Hypothalamus (tissue), 51 donors: Measurements from ENCODE around the gene FIS1.

ENCODE experiments used
- DNase-seq, 51 donors: peaks; one replicate each; lab custom pipeline; 2025; lab: John Stamatoyannopoulos, UW

Gene FIS1

DNA sequence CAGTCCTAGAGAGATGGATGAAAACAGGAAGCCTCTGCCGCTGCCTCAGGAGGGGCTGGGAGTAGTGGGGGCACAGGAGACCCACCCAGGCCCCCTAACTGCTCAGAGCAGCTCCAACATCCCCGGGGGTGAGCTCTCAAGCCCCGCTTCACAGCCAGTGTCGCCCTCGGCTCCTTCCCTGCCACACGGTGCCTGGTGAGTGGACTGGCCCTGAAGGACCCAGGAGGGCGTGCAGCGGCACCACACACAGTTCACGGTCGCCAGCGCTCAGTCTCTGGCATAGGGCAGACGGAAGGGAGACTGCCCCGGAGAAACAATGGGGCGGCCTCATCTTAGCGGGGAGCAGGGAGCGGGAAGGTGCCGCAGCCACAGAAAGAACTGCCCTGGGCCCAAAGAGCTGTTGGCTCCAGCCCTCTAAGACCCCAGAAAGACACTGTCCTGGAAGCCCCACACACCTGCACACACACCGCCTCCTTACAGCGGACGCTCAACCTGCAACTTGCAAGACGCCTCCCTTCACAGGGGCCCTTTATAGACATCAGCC lies 8.5 kb downstream of the FIS1 start:
- no peak for DNase-seq

DNA sequence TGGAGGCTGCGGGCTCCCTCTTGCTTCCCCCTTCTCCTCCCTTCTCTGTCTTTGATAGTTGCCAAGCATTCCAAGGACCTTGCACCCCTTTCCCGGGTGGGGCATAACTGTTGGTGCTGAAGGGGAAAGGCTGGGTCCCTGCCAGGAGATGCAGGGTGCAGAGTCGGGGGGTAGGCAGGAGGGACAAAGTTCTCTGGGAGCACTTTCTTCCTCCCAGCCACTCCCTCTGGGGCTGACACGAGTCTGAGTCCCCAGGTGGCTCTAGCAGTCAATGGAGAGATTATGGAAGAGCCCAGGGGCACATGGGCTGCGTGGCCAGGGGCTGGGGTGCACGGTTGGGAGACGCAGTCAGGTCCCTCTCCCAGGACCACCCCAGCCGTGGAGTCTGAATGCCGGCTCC lies 9.4 kb downstream of the FIS1 start:
- no peak for DNase-seq

DNA sequence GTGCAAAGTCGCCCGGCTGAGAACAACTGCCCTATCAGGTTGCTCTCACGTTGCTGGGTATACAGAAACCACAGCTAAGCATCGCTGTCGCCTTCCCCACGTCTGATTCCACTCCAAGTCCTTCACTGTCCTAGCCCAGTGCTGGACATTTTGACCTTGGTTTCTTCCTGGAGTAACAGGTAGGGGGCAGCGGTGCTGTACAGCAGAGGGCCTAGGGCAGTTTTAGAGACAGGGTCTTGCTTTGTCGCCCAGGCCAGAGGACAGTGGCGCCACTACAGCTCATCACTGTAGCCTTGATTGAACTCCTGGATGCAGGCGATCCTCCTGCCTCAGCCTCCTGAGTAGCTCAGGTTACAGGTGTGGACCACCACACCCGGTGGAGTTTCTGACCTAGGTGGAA lies 9.8 kb downstream of the FIS1 start:
- peak in 3 of 51 donors; percentile 6 to 13 (median 9) for DNase-seq

DNA sequence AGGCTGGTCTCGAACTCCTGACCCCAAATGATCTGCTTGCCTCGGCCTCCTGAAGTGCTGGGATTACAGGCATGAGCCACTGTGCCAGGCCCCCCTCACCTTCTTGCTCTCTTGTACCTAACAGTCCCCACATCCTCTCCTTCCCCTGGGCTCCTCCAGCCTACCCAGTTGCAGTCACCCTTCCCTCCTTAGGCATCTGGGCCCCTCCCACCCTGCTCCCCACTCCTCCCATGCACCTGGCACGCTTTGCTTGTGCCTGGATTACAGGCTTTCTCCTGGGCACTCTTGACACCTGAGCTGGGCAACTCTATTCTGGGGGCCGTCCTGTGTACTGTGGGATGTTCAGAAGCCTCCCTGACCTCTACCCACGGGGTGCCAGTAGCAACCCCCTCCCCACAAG lies 10.2 kb downstream of the FIS1 start:
- no peak for DNase-seq

DNA sequence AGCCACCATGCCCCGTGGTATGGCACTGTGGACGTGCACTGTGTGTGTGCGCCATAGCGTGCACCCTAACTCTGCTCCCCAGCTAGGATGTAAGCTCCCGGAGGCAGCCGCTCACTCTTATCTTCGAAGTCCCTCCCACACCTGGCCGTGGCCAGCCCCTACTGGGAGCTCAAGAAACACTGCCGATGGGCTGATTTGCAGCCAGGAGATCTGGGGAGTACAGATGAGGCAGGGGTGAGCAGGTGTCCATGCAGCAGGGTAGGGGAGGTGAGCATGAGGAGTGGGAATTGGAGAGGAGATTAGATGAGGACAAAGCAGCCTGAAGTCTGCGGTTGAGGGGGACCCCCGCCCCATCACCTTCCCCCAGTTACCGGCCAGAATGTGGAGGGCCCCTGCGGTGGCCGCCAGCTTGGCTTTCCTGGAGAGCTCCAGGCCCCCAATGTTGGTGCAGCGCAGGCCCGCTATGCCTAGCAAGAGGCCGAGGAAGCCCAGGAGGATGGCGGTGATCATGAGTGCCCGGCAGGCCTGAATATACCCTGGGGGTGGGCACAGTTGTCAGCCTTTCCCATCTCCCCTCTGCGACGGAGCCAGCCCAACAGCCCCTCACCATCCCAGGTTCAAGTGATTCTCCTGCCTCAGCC lies 10.9 kb downstream of the FIS1 start:
- DNase-seq, result no peak

DNA sequence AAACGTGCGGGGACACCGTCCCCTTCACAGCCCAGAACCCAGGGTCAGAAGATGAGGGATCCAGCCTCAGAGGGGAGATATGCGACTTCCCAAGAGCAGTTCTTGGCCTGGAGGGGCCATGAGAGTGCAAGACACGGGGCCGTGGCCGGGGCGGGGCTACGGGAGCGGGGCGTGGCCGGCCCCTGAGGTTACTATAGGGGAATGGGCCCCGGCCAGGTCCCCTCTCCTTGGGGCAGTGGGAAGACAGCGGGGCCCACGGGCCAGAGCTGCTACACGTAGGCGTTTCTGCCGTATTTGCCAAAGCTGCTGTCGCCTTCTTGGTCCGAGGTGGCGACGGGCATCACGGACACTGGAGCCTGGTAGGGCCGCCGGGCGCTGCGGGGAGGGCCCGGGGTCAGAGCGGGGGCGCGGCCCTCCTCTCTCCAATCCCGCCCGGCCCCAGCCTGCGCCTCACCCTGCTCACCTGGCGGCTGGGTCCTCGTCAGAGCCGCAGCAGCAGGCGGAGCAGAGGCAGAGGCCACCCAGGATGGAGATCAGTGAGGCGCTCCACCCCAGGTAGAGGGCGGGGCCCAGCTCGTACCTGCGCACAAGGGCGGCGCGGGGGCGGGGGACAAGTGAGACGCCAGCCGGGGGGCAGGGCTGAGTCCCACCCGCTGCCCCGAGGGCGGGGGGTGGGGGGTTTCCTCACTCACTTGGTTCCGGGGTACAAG lies 12.6 kb downstream of the FIS1 start:
- DNase-seq, result peak in 8 of 51 donors; percentile 6 to 54 (median 19)

DNA sequence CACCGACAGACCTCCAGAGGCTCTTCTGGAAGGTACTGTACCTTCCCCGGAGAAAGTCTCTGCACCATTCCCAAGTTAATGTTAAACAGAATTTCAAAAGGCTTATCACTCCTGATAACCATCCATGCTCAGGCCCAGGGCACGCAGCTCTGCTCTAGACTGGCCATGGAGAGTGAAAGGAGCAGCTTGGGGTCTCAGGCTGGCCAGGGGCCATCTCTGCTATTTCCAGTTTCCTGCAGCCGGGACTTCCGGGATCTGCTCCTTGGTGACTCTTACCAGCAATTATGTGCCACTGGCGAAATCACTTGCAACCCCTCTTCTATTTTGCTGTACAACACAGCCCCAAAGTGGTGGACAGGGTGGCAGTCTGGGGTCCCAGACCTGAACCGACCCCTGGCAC lies 13.2 kb downstream of the FIS1 start:
- DNase-seq, result no peak

DNA sequence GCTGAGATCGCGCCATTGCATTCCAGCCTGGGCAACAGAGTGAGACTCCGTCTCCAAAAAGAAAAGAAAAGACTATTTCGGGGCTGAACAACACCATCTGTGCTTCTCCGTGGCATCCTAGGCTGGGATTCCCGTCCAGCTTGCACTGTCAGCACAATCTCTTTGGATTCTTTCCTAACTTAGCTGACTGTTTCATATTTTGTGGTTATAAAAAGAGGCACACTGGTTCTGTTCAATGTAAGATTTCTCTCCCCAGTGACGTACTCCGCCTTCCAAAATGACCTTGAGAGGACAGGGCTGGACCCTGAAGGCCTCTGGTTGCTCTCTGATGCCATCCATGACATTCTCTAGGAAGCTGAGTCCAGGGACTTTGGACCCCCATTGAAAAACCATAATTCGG lies 18.2 kb downstream of the FIS1 start:
- DNase-seq, result no peak

DNA sequence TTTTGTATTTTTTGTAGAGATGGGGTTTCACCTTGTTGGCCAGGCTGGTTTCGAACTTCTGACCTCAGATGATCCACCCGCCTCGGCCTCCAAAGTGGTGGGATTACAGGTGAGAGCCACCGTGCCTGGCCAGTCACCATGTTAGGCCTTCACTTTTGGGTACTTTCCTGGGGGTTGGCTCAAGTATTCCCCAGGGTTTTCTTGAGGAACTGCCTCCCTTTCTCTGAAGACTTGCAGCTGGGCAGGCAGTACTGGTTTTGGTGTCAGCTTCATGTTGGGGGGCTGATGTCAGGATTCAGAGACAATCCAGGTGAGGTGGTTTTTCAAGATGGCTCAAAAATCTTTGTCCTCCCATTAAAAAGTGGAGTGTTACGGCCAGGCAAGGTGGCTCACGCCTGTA lies 19.2 kb downstream of the FIS1 start:
- DNase-seq, result no peak

DNA sequence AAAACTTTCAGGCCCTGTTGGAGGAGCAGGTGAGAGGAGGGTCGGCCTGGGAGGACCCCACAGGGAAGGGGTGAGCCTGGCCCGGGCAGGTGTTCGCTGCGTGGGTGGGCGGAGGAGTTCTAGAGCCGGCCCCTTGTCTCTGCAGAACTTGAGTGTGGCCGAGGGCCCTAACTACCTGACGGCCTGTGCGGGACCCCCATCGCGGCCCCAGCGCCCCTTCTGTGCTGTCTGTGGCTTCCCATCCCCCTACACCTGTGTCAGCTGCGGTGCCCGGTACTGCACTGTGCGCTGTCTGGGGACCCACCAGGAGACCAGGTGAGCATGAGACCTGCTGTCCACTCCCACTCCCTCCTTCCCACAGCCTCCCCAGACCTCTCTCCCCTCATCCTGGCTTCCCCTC lies 21.4 kb downstream of the FIS1 start:
- DNase-seq, result no peak

DNA sequence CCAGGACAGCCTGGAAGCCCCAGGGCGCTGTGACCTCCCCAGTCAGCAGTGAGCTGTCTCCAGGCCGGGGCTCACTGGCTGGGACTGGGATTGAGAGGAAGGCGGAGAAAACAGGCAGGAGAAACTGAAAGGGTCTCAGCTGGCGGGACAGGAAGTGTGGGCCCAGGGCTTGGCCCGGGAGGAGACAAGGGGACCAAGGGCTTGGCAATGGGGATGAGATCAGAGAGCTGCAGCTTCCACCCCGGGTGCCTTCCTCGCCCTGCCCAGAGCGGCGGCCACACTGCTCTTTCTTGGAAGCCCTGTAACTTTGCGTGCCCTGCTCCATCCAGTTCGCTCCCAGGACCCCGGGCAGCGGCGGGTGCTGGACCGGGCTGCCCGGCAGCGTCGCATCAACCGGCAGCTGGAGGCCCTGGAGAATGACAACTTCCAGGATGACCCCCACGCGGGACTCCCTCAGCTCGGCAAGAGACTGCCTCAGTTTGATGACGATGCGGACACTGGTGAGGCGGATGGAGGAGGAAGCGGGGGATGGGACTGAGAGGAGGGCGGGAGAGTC lies 22.5 kb downstream of the FIS1 start:
- DNase-seq, result no peak

DNA sequence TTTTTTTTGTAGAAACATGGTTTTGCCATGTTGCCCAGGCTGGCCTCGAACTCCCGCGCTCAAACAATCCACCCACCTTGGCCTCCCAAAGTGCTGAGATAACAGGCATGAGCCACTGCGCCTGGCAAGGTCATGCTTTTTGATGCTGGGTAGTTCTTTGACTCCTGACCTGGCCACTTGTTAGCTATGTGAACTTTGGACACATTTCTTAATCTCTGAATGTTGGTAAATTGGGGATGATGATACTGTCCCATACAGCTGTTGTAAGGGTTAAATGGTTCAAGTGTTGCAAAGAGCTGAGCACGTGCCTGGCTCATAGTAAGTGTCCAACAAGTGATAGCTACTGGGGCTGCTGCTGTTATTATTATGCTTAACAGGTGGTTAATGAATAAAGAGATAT lies 24.6 kb downstream of the FIS1 start:
- DNase-seq, result no peak

DNA sequence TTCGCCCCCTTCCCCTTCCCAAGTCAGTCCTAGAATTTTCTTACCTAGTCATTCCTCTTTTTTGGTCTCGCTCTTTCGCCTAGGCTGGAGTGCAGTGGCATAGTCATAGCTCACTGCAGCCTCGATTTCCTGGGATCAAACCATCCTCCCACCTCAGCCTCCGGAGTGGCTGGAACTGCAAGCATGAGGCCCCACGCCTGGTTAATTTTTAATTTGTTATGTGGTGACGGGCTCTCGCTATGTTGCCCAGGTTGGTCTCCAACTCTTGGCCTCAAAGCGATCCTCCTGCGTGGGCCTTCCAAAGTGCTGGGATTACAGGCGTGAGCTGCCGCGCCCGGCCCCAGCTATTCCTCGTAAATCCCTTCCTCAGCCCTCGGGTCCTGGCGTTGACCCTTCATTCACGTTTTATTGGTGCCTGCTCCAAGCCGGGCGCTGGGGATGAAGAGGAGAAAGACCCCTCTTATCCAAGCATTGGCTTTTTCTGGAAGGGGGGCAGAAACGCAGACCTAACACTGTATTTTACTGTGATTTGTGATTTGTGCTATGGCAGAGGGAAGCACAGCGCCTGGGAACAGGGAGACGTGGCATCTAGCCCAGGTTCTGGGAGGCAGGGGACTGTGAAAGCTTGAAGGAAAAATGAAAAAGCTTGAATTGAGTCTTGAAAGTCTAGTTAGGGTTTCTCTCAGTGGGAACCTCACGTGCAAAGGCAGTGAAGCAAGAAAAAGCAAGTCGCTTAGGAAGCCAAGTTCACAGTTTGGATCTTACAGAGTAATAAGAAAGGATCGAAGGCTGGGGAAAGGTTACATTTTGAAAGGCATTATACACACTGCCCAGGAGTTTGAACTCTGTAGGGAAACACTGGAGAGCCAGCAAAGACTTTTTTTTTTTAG lies 26.4 kb downstream of the FIS1 start:
- DNase-seq, result no peak

DNA sequence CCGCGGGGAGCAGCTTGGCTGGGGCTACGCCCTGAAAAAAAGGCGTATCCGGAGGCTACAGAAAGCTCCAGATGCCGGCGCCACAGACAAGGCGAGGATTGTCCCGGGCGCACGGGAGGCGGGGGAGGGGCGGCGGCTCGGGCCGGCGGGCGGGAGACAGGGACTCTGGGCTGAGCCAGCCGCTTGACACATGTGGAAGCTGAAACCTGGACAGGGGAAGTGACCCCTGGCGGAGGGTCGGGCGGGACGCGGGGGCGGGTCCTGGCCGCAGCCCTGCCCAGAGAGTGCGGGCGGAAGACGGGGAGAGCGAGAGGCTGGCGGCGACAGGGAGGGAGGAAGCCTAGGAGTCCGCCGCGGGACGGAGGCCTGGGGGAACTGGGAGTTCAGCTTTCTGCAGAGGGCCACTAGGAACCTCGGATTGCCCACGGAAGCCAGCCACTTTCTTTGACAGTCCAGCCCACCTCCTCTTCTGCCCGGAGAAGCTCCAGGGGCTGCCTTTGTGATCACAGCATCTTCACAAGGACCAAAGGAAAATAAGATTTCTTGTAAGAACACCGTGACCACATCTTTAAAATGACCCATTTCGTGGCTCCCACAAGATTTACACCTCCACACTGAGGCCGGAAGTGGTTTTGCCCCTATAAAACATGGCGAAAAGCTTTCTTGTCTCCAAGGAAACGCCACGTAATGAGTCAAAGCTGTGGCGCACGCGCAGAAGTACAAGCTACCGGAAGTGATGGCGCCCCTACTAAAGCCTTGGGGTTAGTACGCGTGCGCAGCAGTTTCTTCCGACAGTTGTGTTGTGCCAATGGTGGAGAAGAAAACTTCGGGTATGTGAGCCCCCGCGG lies 27.3 kb downstream of the FIS1 start, which contains the start of the genes PLOD3 and ZNHIT1:
PLOD3 (minus strand) TSS at position 194 of the 848 bp plus-strand sequence. CDS start 307 bp downstream, outside the sequence.
ZNHIT1 (plus strand) TSS at position 778 of the 848 bp plus-strand sequence; CDS start at position 809, 31 bp downstream.
- peak; percentile 57 to 98 (median 89) for DNase-seq

DNA sequence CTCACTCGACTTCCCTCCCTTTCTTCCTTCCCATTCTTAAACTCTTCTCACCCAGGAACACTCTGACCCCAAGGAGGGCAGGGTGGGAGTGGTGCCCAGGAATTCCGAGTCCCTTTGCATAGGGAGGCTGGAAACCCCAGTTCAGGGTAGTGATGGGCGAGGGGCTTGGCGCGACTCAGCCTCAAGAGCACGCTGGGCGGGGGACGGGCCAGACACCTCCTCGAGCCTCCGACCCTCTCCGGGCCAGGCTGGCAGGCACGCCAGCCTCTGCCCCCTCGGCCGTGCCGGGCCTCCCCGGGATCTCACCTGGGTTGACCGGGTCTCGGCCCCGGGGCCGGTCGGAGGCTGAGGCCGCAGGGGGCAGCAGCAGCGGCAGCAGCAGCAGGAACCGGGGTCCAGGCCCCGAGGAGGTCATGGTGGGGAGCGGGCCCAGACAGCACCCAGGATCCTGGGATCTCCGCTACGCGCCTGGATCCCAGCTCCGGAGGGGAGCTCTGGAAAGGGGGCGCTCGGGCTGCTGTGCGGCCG lies 28.0 kb downstream of the FIS1 start:
- peak in 7 of 51 donors; percentile 16 to 63 (median 38) for DNase-seq

DNA sequence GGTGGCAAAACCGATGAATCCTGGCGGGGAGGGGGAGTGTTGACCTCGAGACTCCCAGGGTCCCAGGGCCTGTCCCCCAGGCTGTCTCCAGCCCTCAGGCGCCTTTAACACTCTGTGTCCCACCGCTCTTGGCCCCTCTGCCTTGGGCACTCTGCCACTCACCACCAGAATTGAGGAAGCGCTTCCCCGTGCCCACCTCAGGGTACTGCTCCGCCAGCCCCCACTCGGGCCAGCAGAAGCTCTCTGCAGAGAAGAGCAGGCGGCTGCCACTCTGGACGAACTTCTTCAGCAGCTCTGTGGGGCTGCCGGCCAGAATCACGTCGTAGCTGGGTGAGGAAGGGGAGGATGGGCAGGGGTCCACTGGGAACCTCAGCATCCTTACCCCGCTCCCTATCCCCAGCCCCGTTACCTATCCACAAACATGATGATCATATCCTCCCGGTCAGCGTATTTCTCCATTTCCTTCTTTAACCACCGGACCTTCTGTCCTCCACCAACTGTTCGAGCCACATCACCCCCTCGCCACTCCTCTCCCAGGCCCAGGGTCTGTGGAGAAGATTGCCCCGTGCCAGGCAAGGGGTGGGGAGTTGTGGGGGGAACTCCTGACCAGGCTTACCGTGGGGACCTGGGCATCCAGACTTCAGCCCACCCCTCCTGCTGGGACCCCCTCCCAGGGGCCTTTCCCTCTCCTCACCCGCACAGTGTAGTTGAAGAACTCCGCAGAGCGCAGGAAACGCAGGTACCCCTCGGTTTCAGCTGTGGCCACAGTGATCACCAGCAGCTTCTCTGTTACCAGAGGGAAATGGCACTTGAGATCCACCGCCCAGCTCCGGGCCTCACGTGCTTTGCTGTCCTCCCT lies 28.7 kb downstream of the FIS1 start:
- DNase-seq, result peak in 4 of 51 donors; percentile 16 to 39 (median 26)

DNA sequence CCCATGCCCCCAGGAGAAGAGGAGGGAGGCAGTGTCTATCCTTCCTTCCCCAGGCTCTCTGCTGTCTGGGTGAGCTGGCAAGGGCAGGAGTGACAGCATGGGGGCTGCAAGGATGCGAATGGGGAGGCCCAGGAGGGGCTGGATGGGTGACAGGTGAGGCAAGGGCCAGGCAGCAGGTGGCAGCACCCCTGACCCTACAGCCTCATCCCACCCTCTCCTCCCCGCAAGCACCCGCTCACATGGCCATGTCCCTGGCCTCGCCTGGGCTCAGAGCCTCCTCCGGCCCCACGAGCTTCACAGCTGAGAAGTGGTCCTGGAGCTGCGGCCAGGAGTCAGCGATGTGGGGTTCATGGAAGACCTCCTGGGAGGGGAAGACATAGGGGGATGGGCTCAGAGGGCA lies 32.9 kb downstream of the FIS1 start:
- DNase-seq, result no peak

DNA sequence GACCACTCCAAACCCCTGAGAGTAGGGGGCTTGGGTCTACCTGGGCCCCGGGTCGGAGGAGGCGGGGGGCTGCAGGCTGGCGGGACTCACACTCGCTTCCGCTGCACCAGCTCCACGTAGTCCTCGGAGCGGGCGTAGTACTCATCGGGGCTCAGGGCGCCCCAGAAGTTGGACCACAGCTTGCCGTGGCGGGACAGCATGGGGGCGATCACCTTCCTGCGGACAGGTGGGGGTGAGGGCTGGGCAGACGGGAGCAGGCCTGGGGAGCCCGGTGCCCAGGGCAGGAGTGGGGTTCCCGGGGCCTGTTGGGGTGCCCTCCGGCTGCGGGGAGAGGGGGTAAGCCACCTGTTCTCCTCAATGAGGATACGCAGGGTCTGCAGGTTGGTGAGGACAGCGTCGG lies 33.4 kb downstream of the FIS1 start:
- no peak for DNase-seq
